Measurements from ENCODE around the gene SMG6. TPM values are rescaled to one million over a fixed set of nuclear protein-coding genes. Genes with fewer than 3 reads are reported as not detected.
"Not testable (repeated sequence)": the region's sequence is repeated elsewhere in the genome, so short reads cannot be mapped to it uniquely, and the experiment has no call there.

Gene SMG6
- total RNA-seq, 1 donor from 2014 or later = 21.0 TPM

DNA sequence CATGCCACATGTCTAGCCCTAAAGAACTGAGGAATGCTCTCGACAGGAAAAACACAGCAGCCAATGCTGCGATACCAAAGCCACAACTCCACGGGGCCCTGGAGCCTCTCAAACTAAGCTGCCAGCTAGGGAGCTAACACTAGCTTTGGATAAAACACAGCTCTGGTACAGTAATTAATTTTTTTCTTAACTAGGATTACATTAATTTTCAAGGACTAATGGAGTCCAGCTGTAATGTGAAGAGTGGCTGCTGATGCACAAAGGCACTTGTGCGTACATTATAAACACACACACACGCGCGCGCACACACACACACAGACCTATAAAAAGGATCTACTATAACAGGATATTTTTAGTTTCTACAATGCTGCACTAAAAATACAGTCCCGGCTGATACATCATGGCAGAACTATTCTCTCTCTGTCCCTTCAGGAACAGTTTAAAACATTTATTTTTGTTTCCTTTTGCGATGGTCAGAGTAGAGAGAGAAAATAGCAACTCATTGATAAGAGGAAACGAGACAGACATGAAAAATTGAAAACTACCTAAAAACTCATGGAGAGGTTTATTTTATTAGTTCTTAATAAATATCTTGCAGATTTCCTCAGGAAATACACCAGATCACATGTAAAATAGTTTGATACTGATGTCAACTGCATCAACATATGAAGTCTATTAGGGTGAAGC is 88.5 kb downstream of the SMG6 start:
- intact Hi-C loops (cut with DNase I) = loop anchor here (2.0 kb wide), 2 partner anchors 34 to 42 kb away; no protein-coding TSS in a partner anchor
- ATAC-seq = peak; percentile 47
- peak; percentile 84 for DNase-seq (ENCODE audit: missing footprints)

DNA sequence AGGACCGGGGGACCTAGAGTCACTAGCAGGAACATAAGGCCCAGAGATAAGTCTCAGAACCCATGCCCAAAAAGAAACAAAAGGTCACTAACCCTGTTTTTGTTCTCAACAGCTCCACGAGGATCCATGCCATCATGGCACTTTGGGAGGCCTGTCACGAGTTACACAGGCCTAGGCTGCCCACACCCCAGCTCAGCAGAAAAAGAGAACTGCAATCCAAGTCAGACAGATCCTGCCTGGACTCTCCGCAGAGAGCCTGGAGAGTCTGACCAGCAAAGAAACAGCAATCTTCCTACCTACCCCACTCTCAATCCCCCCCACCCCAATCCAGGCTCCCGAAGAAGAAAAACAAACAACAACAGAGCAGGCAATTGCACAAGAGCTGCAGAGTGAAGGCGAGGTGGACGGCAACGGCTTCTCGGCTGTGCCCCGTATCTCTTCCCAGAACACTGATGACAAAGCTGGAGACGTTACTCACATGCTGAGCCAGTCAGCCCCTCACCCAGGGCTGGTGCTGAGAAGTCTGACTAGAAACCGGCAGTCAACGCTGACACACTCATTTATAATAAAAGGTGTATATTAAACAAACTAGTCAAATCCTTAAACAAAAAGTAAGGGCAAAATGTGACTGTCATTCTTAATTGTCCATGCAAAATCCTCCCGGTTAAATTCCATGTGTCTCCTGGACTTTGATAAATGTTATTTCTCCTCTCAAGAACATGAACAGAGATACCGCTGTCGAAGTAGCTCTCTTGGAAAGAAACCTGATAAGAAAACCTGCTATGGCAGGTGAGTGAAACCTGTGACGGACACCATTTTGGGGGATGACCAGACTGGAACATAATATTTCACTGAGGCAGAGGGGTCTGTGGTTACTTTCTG is 89.3 kb downstream of the SMG6 start:
- DNase-seq (ENCODE audit: missing footprints) = peak; percentile 70

DNA sequence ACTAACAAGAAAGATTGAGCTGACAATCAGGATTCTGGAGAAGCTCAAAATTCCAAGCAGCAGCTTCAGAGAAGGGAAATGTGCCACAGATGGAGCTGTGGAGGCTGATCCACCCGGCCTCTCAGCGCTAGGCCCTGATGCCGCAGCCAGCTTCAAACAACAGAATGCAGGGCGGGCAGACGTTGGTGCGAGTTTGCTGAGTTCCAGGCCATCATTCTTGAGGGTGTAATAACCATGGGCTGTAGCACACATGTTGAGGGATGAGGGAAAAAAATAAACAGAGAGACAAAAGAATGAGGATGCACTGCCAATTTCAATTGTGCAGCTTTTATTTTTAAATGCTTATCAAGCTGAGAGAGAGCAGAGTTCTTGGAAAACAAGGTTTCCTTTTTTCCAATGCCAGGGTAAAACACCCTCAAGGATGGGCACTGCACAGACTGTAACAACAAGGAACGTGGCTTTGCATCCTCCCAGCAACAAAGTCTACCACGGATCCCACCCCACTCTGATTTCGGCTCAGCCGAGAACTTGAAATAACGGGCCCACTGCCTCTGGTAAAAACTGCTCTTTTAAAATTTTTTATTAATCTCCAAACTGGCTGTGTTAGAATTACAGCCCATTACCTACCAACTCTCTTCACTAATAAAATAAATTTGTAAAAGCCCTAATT is 90.2 kb downstream of the SMG6 start:
- ATAC-seq = peak; percentile 4
- intact Hi-C loops (cut with DNase I) = no loop called here
- no peak for DNase-seq (ENCODE audit: missing footprints)

More for the DNA sequence above, 89.3 kb downstream of the SMG6 start:
- peak; percentile 75 for ATAC-seq
- intact Hi-C loops (cut with DNase I) = loop anchor here (2.0 kb wide), 2 partner anchors 33 to 41 kb away; no protein-coding TSS in a partner anchor

DNA sequence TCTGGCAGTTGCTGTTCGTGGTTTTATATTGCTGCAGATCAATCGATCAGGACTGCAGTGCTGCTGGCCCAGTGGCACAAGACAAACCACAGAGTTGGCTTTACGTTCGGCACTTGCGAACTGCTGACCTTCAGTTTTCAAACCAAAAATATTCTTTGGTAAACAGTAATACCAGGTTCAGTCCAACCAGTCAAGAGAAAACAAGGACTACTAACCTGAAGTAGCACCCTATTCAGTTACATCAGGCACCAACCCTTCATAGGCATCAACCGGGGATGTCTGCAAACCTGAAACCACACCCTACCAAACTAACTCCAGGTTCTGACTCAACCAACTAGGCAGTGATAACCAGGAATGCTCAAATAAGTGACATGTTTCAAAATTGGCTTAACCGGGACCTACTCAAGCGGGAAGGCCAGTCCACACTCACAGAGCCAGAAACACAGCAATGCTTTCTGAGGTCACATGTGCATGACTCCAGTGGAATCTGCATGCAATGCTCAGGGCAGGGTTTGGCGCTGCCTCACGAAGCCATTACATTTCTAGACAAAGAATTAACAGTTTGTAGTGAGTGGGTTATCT is 91.1 kb downstream of the SMG6 start:
- intact Hi-C loops (cut with DNase I) = no loop called here
- ATAC-seq (peak; percentile 26), DNase-seq (ENCODE audit: missing footprints) (no peak)

DNA sequence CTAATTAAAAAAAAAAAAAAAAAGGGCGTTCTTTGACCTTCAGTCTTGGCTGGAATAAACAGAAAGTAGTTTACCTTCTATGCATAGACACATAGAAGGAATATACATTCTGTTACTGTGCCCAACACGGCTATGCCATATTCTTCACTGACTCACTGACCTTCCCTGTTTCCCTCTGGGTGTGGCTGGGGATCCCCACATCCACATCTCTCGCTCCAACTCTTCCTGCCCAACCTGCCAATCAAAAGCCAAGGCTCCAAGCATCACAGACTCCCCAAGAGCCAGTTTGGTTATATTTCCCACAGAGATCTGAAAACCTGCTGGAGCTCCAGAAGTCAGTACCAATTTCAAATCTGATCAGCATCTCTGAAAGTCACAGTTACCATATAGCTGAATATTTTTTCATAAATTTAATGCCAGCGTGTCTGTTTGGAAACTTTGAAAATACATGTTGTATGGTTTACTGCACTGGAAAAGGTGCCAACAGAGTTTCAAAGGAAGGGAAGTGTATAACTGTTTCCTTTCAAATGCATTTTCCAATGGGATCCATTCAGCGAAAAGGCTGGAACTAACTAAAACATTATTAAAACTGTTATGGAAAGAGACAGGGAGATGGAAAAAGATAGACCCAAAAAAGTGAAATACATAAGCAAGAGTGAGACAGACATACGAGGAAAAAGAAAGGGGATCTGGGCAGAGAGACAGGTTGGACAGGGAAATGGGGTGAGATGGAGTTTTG is 91.8 kb downstream of the SMG6 start:
- intact Hi-C loops (cut with DNase I) = no loop called here
- DNase-seq (ENCODE audit: missing footprints) (no peak), ATAC-seq (no peak)

DNA sequence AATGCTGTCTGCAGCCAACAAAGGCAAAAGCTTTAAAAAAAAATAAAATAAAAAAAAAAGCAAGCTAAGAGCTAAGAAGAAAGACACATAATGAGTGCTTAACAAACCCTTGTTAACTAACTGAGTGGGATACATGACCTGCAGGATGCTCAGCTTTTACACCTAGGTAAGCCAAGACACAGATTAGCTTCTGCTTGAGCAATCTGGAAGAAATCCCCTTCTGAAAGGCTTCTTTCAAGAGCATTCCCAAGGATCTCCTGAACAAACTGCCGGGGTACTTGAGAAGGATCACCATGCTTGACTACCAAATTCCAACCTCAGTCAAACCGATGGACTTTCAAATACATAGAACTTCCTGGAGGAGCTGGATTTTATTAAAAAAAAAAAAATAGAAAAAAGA is 92.9 kb downstream of the SMG6 start:
- intact Hi-C loops (cut with DNase I) = no loop called here
- ATAC-seq = no peak
- no peak for DNase-seq (ENCODE audit: missing footprints)

DNA sequence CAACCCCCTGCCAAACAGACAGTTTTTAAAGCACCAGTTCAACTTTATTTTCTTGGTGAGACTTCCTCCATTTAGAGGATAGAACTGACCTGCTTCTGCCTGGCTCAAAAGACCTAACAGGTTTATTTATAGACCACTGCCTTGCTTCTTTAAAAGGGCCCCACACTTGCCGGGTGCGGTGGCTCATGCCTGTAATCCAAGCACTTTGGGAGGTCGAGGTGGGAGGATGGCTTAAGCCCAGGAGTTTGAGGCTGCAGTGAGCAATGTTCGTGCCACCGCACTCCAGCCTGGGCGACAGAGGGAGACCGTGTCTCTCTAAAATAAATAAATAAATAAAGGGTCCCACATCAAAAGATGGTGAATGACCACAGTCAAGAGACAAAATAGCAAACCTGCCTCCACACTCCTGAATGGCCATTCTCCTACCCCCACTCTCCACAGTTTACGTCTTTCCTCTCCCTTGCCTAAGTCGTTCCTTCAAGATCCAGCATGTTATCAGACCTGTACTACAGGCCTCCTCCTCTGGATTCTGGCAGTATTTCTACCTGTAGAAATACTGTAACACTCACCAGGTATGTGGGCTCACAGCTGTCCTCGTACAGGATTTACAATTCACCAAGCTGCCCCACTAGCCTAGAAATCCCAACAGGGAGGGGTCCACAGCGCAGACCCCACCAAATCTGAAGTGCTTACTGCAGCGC is 95.6 kb downstream of the SMG6 start:
- no peak for ATAC-seq
- intact Hi-C loops (cut with DNase I) = no loop called here
- no peak for DNase-seq (ENCODE audit: missing footprints)

DNA sequence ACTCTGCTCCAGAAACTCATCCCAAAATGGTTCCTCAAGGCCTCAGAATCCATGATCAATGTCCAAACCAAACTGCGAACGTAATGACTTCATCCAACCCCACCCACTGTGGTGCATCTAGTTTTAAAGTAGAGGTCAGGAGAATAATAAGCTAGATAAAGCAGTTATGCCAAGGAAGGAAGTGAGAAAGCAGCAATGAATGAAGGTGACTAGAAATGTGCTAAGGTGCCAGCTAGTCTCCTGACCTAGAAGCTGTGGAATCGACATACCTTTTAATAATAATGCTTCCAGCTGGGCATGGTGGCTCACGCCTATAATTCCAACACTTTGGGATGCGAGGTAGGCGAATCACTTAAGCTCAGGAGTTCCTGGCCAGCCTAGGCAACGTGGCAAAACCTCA is 99.2 kb downstream of the SMG6 start:
- no peak for DNase-seq (ENCODE audit: missing footprints)
- intact Hi-C loops (cut with DNase I) = loop anchor here (2.0 kb wide), 1 partner anchor 22 kb away; no protein-coding TSS in a partner anchor
- no peak for ATAC-seq

DNA sequence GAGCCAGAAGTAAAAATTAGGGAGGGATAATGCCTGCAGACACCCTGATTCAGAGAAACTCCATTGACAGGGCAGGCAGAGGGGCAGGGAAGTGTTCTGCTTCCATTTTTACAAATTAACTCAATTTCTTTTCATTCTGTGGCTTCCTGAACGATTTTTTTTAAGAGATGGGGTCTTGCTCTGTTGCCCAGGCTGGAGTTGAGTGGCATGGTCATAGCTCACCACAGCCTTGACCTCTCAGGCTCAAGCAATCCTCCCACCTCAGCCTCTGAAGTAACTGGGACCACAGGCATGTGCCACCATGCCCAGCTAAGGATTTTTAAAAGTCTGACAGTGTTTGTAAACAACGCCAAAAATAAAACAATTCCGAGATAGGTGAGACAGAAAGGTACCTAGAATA is 99.8 kb downstream of the SMG6 start:
- ATAC-seq (no peak), DNase-seq (ENCODE audit: missing footprints) (no peak)
- intact Hi-C loops (cut with DNase I) = loop anchor here (2.0 kb wide), 1 partner anchor 21 kb away; no protein-coding TSS in a partner anchor

DNA sequence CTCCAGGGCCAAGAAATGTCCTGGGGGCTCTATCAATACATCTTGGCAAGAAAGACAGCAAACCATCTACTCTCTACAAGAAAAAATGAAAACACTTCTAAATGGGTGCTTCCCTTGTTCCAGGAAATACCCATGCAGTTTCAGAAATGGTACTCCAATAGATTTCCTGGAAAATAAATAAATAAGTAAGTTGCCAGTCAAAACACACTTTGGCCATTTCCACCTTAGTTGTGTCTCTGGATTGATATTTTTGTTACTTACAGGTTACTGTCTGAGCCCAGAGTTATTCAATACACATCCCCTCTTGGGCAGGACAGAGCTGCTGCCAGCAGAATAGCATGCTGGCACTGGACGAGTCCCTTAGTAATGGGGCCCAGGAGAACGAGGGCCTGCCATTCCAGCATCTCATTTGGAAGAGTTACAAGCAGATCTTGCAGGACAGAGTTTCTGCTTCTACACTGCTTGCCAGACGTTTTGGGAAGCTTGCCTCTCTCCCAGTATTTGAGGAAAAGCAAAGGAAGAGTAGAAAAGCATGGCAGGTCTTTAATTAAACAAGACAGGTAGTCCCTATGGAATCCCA is 100.5 kb downstream of the SMG6 start:
- ATAC-seq = peak; percentile 57
- intact Hi-C loops (cut with DNase I) = loop anchor here (1.0 kb wide), 1 partner anchor 13 kb away; no protein-coding TSS in a partner anchor

DNA sequence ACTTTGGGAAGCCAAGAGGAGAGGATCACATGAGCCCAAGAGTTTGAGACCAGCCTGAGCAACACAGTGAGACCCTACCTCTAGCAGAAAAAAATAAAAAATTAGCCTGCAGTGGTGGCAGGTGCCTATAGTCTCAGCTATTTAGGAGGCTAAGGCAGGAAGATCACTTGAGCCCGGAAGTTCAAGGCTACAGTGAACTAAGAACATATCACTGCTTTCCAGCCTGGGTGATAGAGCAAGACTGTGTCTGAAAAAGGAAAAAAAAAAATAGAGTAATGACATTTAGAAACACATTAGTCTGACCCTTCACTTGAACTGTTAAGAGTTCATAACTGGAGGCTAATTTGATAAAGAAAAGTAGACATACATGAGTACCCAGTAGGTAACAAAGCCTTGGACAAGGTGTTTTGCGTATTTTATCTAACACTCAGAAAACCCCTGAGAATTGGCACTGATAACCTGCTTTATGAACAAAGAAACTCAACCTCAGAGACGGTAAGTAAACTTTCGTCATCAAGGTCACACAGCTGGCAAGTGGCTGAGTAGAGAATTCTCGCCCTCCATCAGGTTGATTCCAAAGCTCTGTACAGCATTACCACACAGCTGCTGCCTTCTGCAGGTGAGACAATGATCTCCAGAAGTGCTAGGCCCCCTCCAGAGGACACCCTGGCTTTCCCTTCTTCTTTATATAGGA is 101.1 kb downstream of the SMG6 start:
- ATAC-seq = no peak
- intact Hi-C loops (cut with DNase I) = loop anchor here (1.0 kb wide), 1 partner anchor 12 kb away; no protein-coding TSS in a partner anchor
- no peak for DNase-seq (ENCODE audit: missing footprints)

More for the DNA sequence above, 100.5 kb downstream of the SMG6 start:
- no peak for DNase-seq (ENCODE audit: missing footprints)

DNA sequence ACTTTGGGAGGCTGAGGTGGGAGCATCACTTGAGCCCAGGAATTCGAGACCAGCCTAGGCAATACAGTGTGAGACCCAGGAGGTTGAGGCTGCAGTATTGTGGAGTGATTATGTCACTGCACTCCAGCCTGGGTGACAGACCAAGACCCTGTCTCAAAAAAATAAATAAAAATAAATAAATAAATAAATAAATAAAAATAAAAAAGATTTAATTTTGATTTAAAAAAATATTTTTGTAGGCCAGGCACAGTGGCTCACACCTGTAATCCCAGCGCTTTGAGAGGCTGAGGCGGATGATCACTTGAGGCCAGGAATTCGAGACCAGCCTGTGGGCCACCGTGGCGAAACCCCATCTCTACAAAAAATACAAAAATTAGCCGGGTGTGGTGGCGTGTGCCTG is 104.2 kb downstream of the SMG6 start:
- ATAC-seq; intact Hi-C loops (cut with DNase I): not testable (repeated sequence)

DNA sequence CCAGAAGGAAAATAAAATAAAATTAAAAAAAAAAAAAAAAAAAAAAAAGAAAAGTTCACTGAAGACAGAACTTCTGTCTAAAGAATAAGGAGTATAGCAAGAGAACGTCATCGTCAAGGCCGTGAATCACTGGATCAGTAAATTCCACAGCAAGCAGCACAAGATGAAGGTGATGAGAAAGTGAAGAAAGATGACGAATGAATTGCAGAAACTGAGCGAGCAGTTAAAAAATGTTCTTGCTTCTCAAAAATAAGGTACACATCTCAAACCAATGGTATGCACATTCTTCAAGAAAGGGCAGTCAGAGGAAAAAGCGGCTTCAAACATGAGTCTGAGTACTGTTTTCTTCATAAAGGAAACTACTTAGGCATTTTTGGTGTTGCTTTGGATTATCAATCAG is 104.7 kb downstream of the SMG6 start:
- DNase-seq (ENCODE audit: missing footprints) (no peak), ATAC-seq (no peak)
- intact Hi-C loops (cut with DNase I) = no loop called here

More for the DNA sequence above, 104.2 kb downstream of the SMG6 start:
- DNase-seq (ENCODE audit: missing footprints) = not testable (repeated sequence)

DNA sequence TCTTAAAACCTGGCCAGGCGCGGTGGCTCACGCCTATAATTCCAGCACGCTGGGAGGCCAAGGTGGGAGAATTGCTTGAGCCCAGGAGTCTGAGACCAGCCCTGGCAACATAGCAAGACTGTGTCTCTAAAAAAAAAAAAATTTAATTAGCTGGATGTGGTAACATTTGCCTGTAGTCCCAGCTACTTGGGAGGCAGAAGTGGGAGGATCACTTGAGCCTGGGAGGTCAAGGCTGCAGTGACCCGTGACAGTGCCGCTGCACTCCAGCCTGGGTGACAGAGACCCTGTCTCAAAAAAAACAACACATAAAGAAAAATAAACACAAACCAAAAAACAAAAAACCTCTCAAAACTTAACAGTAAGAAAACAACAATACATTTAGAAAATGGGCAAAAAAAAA is 106.3 kb downstream of the SMG6 start:
- ATAC-seq (no peak), DNase-seq (ENCODE audit: missing footprints) (no peak)
- intact Hi-C loops (cut with DNase I) = no loop called here

DNA sequence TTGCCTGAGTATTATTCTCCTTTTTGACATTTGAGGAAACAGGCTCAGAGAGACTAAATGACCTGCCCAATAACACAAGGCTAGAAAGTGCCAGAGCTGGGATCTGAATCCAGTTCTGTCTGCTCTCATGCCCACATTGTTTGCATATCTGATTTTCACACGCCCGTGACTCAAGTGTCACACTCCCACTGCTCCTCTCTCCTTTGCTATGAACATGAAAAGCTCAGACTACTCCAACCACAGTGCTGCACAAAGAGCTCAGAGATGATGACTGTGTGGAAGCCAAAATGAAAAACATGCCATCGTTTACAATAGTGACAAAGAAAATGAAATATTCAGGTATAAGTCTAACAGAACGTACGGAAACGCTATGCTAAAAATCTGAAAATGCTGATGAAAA is 107.9 kb downstream of the SMG6 start:
- ATAC-seq = no peak
- intact Hi-C loops (cut with DNase I) = no loop called here

DNA sequence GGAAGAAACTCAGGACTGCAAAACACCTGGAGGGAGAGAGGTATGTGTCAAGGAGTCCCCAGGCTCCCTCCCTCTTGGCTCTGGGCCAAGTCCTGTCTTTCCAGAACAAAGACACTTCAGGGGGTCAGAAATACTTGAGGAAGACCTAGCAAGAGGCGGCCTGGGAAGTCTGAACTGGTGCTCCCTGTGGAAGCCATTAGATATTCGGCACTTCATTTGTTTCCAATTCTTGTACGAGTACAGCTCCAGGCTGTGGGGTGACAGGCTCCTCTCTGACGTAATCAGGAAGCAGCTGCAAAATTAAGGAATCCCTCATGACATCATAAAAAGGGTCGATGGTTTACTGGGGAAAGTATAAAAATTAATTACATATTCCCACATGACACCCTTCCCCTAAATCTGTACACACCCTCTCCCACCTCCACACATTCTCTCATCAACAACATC is 108.7 kb downstream of the SMG6 start:
- DNase-seq (ENCODE audit: missing footprints) (no peak), ATAC-seq (no peak)
- intact Hi-C loops (cut with DNase I) = no loop called here

More for the DNA sequence above, 107.9 kb downstream of the SMG6 start:
- DNase-seq (ENCODE audit: missing footprints) = no peak

Data from Right ventricle myocardium inferior (tissue), 1 donor.